ENCODE data around the gene SP1.
"Not testable (repeated sequence)": the region's sequence is repeated elsewhere in the genome, so short reads cannot be mapped to it uniquely, and the experiment has no call there.

SP1 gene

GRCh38 chr12:53380104-53380793, at the start of gene SP1:
SP1 (plus strand) TSS chr12:53380176; CDS start chr12:53380292, 116 bp downstream.
- TF ChIP-seq CTCF (IDR thresholded peaks at IDR 0.05; ENCODE audit: insufficient read depth, low read length, poor library complexity, severe bottlenecking): no peak
- no peak for TF ChIP-seq EZH2phosphoT487 (conservative IDR thresholded peaks at IDR 0.05; ENCODE audit: low read length)
- H4K20me1 ChIP-seq (ENCODE audit: low read depth, low read length): no peaks in the 10 kb centered on the region
- peaks cover 37% of the 10 kb centered on the region for H3K79me2 ChIP-seq (ENCODE audit: insufficient read depth, low read length)
- no peaks in the 10 kb centered on the region; the same call in 1 of the 2 replicates for H3K36me3 ChIP-seq (ENCODE audit: low read length)
- H3K9me2 ChIP-seq (replicated peaks; ENCODE audit: insufficient read depth, low read length): no peaks in the 10 kb centered on the region
- no peaks in the 10 kb centered on the region for H3K9me3 ChIP-seq (ENCODE audit: insufficient read depth, low read length)
- H2AFZ ChIP-seq (ENCODE audit: low read depth, low read length, severe bottlenecking): peak within 1 kb of the TSS; percentile 90
- H3K4me2 ChIP-seq (ENCODE audit: low read depth, low read length, poor library complexity, severe bottlenecking): peak within 1 kb of the TSS; percentile 80
- H3K9ac ChIP-seq (ENCODE audit: low read length): peak within 1 kb of the TSS; percentile 85
- H3K27me3 ChIP-seq (ENCODE audit: low read length): no peaks in the 10 kb centered on the region
- H3K27ac ChIP-seq (ENCODE audit: low read depth, low read length): peak within 1 kb of the TSS; percentile 88
- H3K4me3 ChIP-seq (ENCODE audit: insufficient read depth, low read length, poor library complexity, severe bottlenecking): peak within 1 kb of the TSS; percentile 70
- H3F3A ChIP-seq (ENCODE audit: insufficient read depth): peaks cover 27% of the 10 kb centered on the region; the same call in 1 of the 2 replicates

DNA sequence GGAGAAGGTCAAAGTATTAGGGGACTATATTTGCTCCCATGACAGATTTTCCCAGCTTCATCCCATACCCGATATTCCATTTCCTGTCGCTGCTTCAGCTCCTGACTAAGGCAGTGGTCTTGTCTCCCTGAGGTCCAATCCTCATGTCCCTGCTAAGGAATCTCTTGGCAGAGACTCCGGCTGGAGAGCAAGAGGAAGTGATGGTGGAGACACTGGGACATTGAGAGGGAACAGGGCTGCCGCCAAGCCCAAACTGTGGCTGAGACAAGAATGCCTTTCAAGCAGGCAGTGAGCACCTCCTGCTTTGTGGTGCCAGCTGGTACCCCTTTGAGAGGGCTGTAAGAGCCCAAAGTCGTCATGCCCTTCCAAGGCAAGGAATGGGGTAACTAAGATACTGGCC, 49.3 kb upstream of the SP1 start:
- Histone ChIP-seq H3K79me2 (ENCODE audit: insufficient read depth, low read length) (no peaks in the 10 kb centered on the region), H4K20me1 (ENCODE audit: low read depth, low read length) (no peaks in the 10 kb centered on the region), H3K4me3 (ENCODE audit: insufficient read depth, low read length, poor library complexity, severe bottlenecking) (no peak overlapping the region), H3F3A (ENCODE audit: insufficient read depth) (no peaks in the 10 kb centered on the region), H2AFZ (ENCODE audit: low read depth, low read length, severe bottlenecking) (no peak overlapping the region), H3K36me3 (ENCODE audit: low read length) (no peaks in the 10 kb centered on the region), H3K27ac (ENCODE audit: low read depth, low read length) (no peak overlapping the region), H3K9me2 (replicated peaks; ENCODE audit: insufficient read depth, low read length) (no peaks in the 10 kb centered on the region), H3K9ac (ENCODE audit: low read length) (no peak overlapping the region), H3K27me3 (ENCODE audit: low read length) (no peaks in the 10 kb centered on the region), H3K4me2 (ENCODE audit: low read depth, low read length, poor library complexity, severe bottlenecking) (no peak overlapping the region), H3K9me3 (ENCODE audit: insufficient read depth, low read length) (no peaks in the 10 kb centered on the region)
- no peak for TF ChIP-seq CTCF (IDR thresholded peaks at IDR 0.05; ENCODE audit: insufficient read depth, low read length, poor library complexity, severe bottlenecking)
- TF ChIP-seq EZH2phosphoT487 (conservative IDR thresholded peaks at IDR 0.05; ENCODE audit: low read length): no peak

DNA sequence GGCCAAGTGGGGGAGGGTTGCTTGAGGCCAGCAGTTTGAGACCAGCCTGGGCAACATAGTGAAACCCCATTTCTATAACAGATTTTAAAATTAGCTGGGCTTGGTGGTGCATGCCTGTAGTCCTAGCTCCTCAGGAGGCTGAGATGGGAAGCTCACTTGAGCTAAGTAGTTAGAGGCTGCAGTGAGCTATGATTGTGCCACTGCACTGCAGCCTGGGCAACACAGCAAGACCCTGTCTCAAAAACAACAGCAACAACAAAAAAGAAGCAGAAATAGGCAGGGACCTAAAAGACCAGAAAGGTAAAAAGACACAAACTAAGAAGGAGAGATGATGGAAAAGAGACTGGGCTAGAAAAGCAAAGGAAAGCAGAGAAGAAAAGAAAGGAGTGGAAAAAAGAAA, 47.6 kb upstream of the SP1 start:
- H3K27me3 ChIP-seq (ENCODE audit: low read length); H3K9me2 ChIP-seq (replicated peaks; ENCODE audit: insufficient read depth, low read length); H3K9me3 ChIP-seq (ENCODE audit: insufficient read depth, low read length); H3K4me3 ChIP-seq (ENCODE audit: insufficient read depth, low read length, poor library complexity, severe bottlenecking); H3K79me2 ChIP-seq (ENCODE audit: insufficient read depth, low read length); H3K36me3 ChIP-seq (ENCODE audit: low read length); H3K4me2 ChIP-seq (ENCODE audit: low read depth, low read length, poor library complexity, severe bottlenecking); H3F3A ChIP-seq (ENCODE audit: insufficient read depth); H4K20me1 ChIP-seq (ENCODE audit: low read depth, low read length); H3K9ac ChIP-seq (ENCODE audit: low read length); H3K27ac ChIP-seq (ENCODE audit: low read depth, low read length); H2AFZ ChIP-seq (ENCODE audit: low read depth, low read length, severe bottlenecking): not testable (repeated sequence)

GRCh38 chr12:53332744-53333143, 47.2 kb upstream of the SP1 start:
- no peak overlapping the region for H2AFZ ChIP-seq (ENCODE audit: low read depth, low read length, severe bottlenecking)
- H3K27ac ChIP-seq (ENCODE audit: low read depth, low read length): no peak overlapping the region
- no peaks in the 10 kb centered on the region for H3K27me3 ChIP-seq (ENCODE audit: low read length)

More at GRCh38 chr12:53332744-53333143, 47.2 kb upstream of the SP1 start:
- Histone ChIP-seq H3K9ac (ENCODE audit: low read length) (no peak overlapping the region), H3K9me3 (ENCODE audit: insufficient read depth, low read length) (no peaks in the 10 kb centered on the region), H3K36me3 (ENCODE audit: low read length) (no peaks in the 10 kb centered on the region), H3F3A (ENCODE audit: insufficient read depth) (no peaks in the 10 kb centered on the region), H3K4me2 (ENCODE audit: low read depth, low read length, poor library complexity, severe bottlenecking) (no peak overlapping the region), H4K20me1 (ENCODE audit: low read depth, low read length) (no peaks in the 10 kb centered on the region), H3K9me2 (replicated peaks; ENCODE audit: insufficient read depth, low read length) (no peaks in the 10 kb centered on the region), H3K4me3 (ENCODE audit: insufficient read depth, low read length, poor library complexity, severe bottlenecking) (no peak overlapping the region), H3K79me2 (ENCODE audit: insufficient read depth, low read length) (no peaks in the 10 kb centered on the region)
- TF ChIP-seq EZH2phosphoT487 (conservative IDR thresholded peaks at IDR 0.05; ENCODE audit: low read length) (no peak), CTCF (IDR thresholded peaks at IDR 0.05; ENCODE audit: insufficient read depth, low read length, poor library complexity, severe bottlenecking) (no peak)

Measured in SU-DHL-6 (cell line).